GM21447 (cell line): ENCODE results near the gene CFAP107.
"Not testable (repeated sequence)": the region's sequence is repeated elsewhere in the genome, so short reads cannot be mapped to it uniquely, and the experiment has no call there.

Experiments used
- ATAC-seq: cut with Tn5 transposase; IDR thresholded peaks from one replicate; pipeline ENCODE4 v1.9.1; 2021; ENCODE audit not compliant: unreplicated experiment

CFAP107 gene

GRCh38 chr1:12776801-12777557, 31.0 kb downstream of the CFAP107 start:
- no peak for ATAC-seq

GRCh38 chr1:12778061-12778460, 32.1 kb downstream of the CFAP107 start:
- no peak for ATAC-seq

GRCh38 chr1:12778907-12779306, 32.9 kb downstream of the CFAP107 start:
- no peak for ATAC-seq

- not testable (repeated sequence) for ATAC-seq
Observed at GRCh38 chr1:12781488-12781887, 35.5 kb downstream of the CFAP107 start.

GRCh38 chr1:12783783-12784182, 37.8 kb downstream of the CFAP107 start:
- ATAC-seq, result not testable (repeated sequence)

GRCh38 chr1:12784729-12785128, 38.7 kb downstream of the CFAP107 start:
- not testable (repeated sequence) for ATAC-seq

- ATAC-seq, result not testable (repeated sequence)
Observed at GRCh38 chr1:12791097-12791496, 45.1 kb downstream of the CFAP107 start, which contains the start of gene PRAMEF1. Gene PRAMEF1, plus strand, starts transcription at chr1:12791397. Its CDS starts 1,831 bp downstream, at chr1:12793228.

- no peak for ATAC-seq
Observed at GRCh38 chr1:12798911-12799310, 52.9 kb downstream of the CFAP107 start.

GRCh38 chr1:12799730-12800129, 53.7 kb downstream of the CFAP107 start:
- no peak for ATAC-seq

GRCh38 chr1:12809933-12810332, 63.9 kb downstream of the CFAP107 start:
- ATAC-seq, result no peak

- no peak for ATAC-seq
Observed at GRCh38 chr1:12810691-12811408, 64.8 kb downstream of the CFAP107 start.

GRCh38 chr1:12811409-12811784, 65.4 kb downstream of the CFAP107 start:
- ATAC-seq, result no peak
